HepG2 (cell line): ENCODE results near the gene NCKIPSD. TPM values are rescaled to one million over a fixed set of nuclear protein-coding genes. Genes with fewer than 3 reads are reported as not detected.

Experiments
- ATAC-seq: fragments of 200-7000 bp; cut with Tn5 transposase; 3 replicates; pipeline ENCODE4 v1.9.1; 2020; ENCODE audit warnings: mild to moderate bottlenecking, moderate library complexity
- BruUV-seq: library from RNA; stranded (reverse); fragments of 400-500 nt; replicated peaks from 2 replicates; lab custom pipeline; 2021; lab: Mats Ljungman, UMichigan
- CTCF ChIA-PET: fragments of 300-600 bp; formaldehyde crosslinking; extraction: SDS; loops from one replicate; lab custom pipeline; 2021; ENCODE audit warnings: low total read pairs, inconsistent platforms, low intra/inter-chr PET ratio; lab: Yijun Ruan, JAX
- POLR2A ChIA-PET: fragments of 350-600 bp; sonication (Branson Sonifier 250); formaldehyde crosslinking; loops from one replicate; lab custom pipeline; 2020; ENCODE audit warnings: antibody characterized with exemption, inconsistent platforms; lab: Yijun Ruan, JAX
- DNase-seq: peaks from one replicate; pipeline ENCODE4 v3.0.0-alpha.2; 2015; ENCODE audit warnings: low spot score
- FAIRE-seq: peaks from 3 replicates; lab custom pipeline; 2011; peaks lifted over from hg19 to GRCh38; lab: Jason Lieb, UNC
- H2AFZ ChIP-seq: one replicate; pipeline ENCODE4 v1.6.1; 2011; ENCODE audit warnings: low read length, inconsistent platforms
- H3K27ac ChIP-seq: fragments of 300-600 bp; 3 replicates; pipeline ENCODE4 v1.8.0; 2011; ENCODE audit warnings: mixed run types, mild to moderate bottlenecking, mixed read lengths, low read length, inconsistent platforms; ENCODE audit not compliant: insufficient read depth; ENCODE audit errors: extremely low read length
- H3K27me3 ChIP-seq, 2 experiments: fragments of 200-600 bp in 1 of 2; 2 replicates in 1 of 2; 3 replicates in 1 of 2; pipeline versions ENCODE4 v1.6.0 to v1.8.0; 2011; ENCODE audit warnings: low read length in 2 of 2, mild to moderate bottlenecking in 2 of 2, moderate library complexity in 2 of 2, inconsistent platforms in 1 of 2; ENCODE audit not compliant: insufficient read depth in 2 of 2, control insufficient read depth in 1 of 2
- H3K36me3 ChIP-seq, 2 experiments: fragments of 200-600 bp in 1 of 2; replicated peaks in 1 of 2; 2 replicates in 1 of 2; 3 replicates in 1 of 2; pipeline versions ENCODE4 v1.5.1 to v1.8.0; 2011; ENCODE audit warnings: low read length in 2 of 2, inconsistent platforms in 1 of 2; ENCODE audit not compliant: insufficient read depth in 2 of 2, control insufficient read depth in 1 of 2
- H3K4me1 ChIP-seq: 2 replicates; pipeline ENCODE4 v1.5.1; 2012; ENCODE audit warnings: low read length, inconsistent platforms; ENCODE audit not compliant: insufficient read depth
- H3K4me2 ChIP-seq: 2 replicates; pipeline ENCODE4 v1.6.0; 2011; ENCODE audit warnings: low read depth, low read length, inconsistent platforms
- H3K4me3 ChIP-seq, 3 experiments: fragments of 200-600 bp in 1 of 3; sonication (generic), shearing (Covaris generic) in 1 of 3; replicated peaks in 1 of 3; 2 replicates each; pipeline ENCODE4 v1.5.1; 2011 to 2016; ENCODE audit warnings: low read length in 3 of 3, inconsistent platforms in 2 of 3, low read depth in 2 of 3, mild to moderate bottlenecking in 2 of 3, control low read depth in 1 of 3, mixed read lengths in 1 of 3; ENCODE audit not compliant: insufficient read depth in 1 of 3
- H3K79me2 ChIP-seq: one replicate; pipeline ENCODE4 v1.6.1; 2011; ENCODE audit warnings: low read length, inconsistent platforms; ENCODE audit not compliant: insufficient read depth
- H3K9ac ChIP-seq: 2 replicates; pipeline ENCODE4 v1.6.0; 2011; ENCODE audit warnings: mild to moderate bottlenecking, low read depth, low read length, inconsistent platforms; ENCODE audit not compliant: insufficient read depth
- H3K9me3 ChIP-seq: 2 replicates; pipeline ENCODE4 v1.5.1; 2012; ENCODE audit warnings: mild to moderate bottlenecking, low read length
- H4K20me1 ChIP-seq: 2 replicates; pipeline ENCODE4 v1.6.0; 2011; ENCODE audit warnings: inconsistent platforms, mild to moderate bottlenecking, low read length, moderate library complexity; ENCODE audit not compliant: insufficient read depth
- GZF1 ChIP-seq: sonication (generic); formaldehyde crosslinking; IDR thresholded peaks from 2 replicates; pipeline ENCODE4 v1.5.1; 2020; ENCODE audit warnings: mild to moderate bottlenecking, missing genetic modification reagents
- HOXA7 ChIP-seq: sonication (generic); formaldehyde crosslinking; IDR thresholded peaks from 2 replicates; pipeline ENCODE4 v1.8.1; 2022; ENCODE audit warnings: mild to moderate bottlenecking, missing genetic modification reagents, moderate library complexity
- KDM1A ChIP-seq: IDR thresholded peaks from 2 replicates; pipeline ENCODE4 v1.6.1; 2016; ENCODE audit warnings: missing compliant biosample characterization
- NAIF1 ChIP-seq: sonication (generic); formaldehyde crosslinking; IDR thresholded peaks from 2 replicates; pipeline ENCODE4 v1.5.0; 2020; ENCODE audit warnings: mild to moderate bottlenecking, missing genetic modification reagents, borderline replicate concordance
- NFKB2 ChIP-seq: sonication (generic); formaldehyde crosslinking; IDR thresholded peaks from 2 replicates; pipeline ENCODE4 v1.4.0; 2020; ENCODE audit warnings: missing genetic modification reagents, borderline replicate concordance
- PAWR ChIP-seq: sonication (generic); formaldehyde crosslinking; IDR thresholded peaks from 2 replicates; pipeline ENCODE4 v1.4.0; 2020; ENCODE audit warnings: missing genetic modification reagents, mild to moderate bottlenecking, borderline replicate concordance
- RFX3 ChIP-seq: IDR thresholded peaks from 2 replicates; pipeline ENCODE4 v1.6.1; 2016; ENCODE audit warnings: missing biosample characterization, missing genetic modification reagents
- SAP130 ChIP-seq: IDR thresholded peaks from 2 replicates; pipeline ENCODE4 v1.6.1; 2016; ENCODE audit warnings: low read depth
- TEAD3 ChIP-seq: optimal IDR thresholded peaks from 2 replicates; pipeline ENCODE3; 2016; ENCODE audit warnings: borderline replicate concordance
- TMF1 ChIP-seq: sonication (generic); formaldehyde crosslinking; IDR thresholded peaks from 2 replicates; pipeline ENCODE4 v1.8.1; 2022; ENCODE audit warnings: low read depth, missing genetic modification reagents
- ZNF296 ChIP-seq: sonication (generic); formaldehyde crosslinking; conservative IDR thresholded peaks from 2 replicates; pipeline ENCODE4 v1.5.0; 2020; ENCODE audit warnings: mild to moderate bottlenecking, missing genetic modification reagents
- ZNF619 ChIP-seq: sonication (generic); formaldehyde crosslinking; IDR thresholded peaks from 2 replicates; pipeline ENCODE4 v1.4.0; 2020; ENCODE audit warnings: mild to moderate bottlenecking, missing genetic modification reagents
- ZNF670 ChIP-seq: sonication (generic); formaldehyde crosslinking; IDR thresholded peaks from 2 replicates; pipeline ENCODE4 v1.8.0; 2022; ENCODE audit warnings: mild to moderate bottlenecking, missing genetic modification reagents, borderline replicate concordance
- ZNF724P ChIP-seq: sonication (generic); formaldehyde crosslinking; IDR thresholded peaks from 2 replicates; pipeline ENCODE4 v1.8.0; 2022; ENCODE audit warnings: missing genetic modification reagents, borderline replicate concordance
- in situ Hi-C: cut with HindIII; loops from 2 replicates; pipeline ENCODE4 v1.10.0; 2017; ENCODE audit warnings: low pct_unique_long_range_greater_than_20kb; ENCODE audit not compliant: extremely low pct_ligation_motif_present
- intact Hi-C: fragments of 100-400 bp; cut with micrococcal nuclease; formaldehyde crosslinking; loops from one replicate; pipeline ENCODE4 v1.10.0; 2022; ENCODE audit not compliant: unreplicated experiment
- polyA plus RNA-seq, 8 experiments: library from polyadenylated mRNA; depleted of rRNA in 3 of 8; stranded (reverse) in 7 of 8; unstranded in 1 of 8; fragments of >200 nt; fragmentation: Illumina TruSeq in 4 of 8; extraction: Trizol in 4 of 8; gene quantifications; 2 replicates each; pipeline versions ENCODE4 v1.2.1 to v1.2.3, GENCODE V29; 2011 to 2016; ENCODE audit warnings: low read depth in 4 of 8, missing spikeins in 1 of 8, mixed read lengths in 1 of 8; ENCODE audit not compliant: insufficient read depth in 1 of 8
- total RNA-seq, 5 experiments: library from RNA; depleted of rRNA; stranded (reverse); fragments of >200 nt; fragmentation: Illumina TruSeq; extraction: Trizol; gene quantifications; 2 replicates each; pipeline ENCODE4 v1.2.3, GENCODE V29; 2016; ENCODE audit warnings: low read depth in 1 of 5
- TF ChIP-seq, protein P1 (sequence below): sonication (generic); formaldehyde crosslinking; IDR thresholded peaks from 2 replicates; pipeline ENCODE4 v1.4.0; 2020; ENCODE audit warnings: missing genetic modification reagents; ENCODE audit errors: not compliant biosample characterization
- TF ChIP-seq, protein P2 (sequence below): sonication (generic); formaldehyde crosslinking; IDR thresholded peaks from 2 replicates; pipeline ENCODE4 v1.4.0; 2020; ENCODE audit warnings: missing genetic modification reagents
- TF ChIP-seq, protein P3 (sequence below): sonication (generic); formaldehyde crosslinking; IDR thresholded peaks from 2 replicates; pipeline ENCODE4 v1.4.0; 2020; ENCODE audit warnings: missing genetic modification reagents, borderline replicate concordance
- TF ChIP-seq, protein P4 (sequence below): sonication (generic); formaldehyde crosslinking; IDR thresholded peaks from 2 replicates; pipeline ENCODE4 v1.4.0; 2020; ENCODE audit warnings: missing genetic modification reagents, low read depth, mild to moderate bottlenecking, borderline replicate concordance

NCKIPSD gene
- total and polyA plus RNA-seq, 2 of the 13 experiments (the other 11 are each of a cell fraction or from before 2014, with no cell fraction given), result 13.5 to 35.2 TPM

DNA sequence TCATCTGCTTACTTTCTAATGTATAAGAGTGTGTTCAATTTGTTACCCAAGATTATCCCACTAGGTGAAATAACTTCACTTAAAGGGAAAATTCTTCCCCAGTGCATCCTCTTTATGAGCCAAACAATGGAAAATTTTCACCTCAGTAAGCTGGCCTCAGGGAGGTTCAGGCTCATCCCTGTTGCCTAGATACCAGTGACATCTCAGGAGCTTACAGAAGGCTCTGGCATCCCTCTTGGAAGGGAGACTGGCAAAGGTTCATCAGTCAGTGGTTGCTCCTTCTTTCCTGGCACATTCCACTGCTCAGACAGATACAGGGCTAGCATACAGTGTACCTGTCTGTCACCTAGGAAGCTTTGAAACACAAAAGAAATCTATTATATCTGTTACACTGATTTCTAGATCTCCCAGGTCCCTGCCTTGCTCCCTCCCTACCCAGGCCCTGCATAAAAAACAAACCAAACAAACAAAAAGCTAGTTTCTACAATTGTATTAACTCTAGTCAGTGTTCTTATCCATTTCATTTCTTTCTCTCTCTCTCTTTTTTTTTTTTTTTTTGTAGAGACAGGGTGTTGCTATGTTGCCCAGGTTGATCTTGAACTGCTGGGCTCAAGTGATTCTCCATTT lies 29.6 kb upstream of the NCKIPSD start:
- intact Hi-C loops (no loop called here), in situ Hi-C loops (no loop called here)
- peaks cover 8 to 22% of the 10 kb centered on the region in 2 experiments for H3K36me3 ChIP-seq
- H3K9ac ChIP-seq, result peak overlapping the region; percentile 100
- H3K9me3 ChIP-seq, result no peaks in the 10 kb centered on the region
- peaks cover 43% of the 10 kb centered on the region for H4K20me1 ChIP-seq
- H3K27ac ChIP-seq, result no peak overlapping the region
- H3K79me2 ChIP-seq, result peaks cover 66% of the 10 kb centered on the region
- FAIRE-seq, result no peak
- POLR2A ChIA-PET, result interaction anchor here (3.3 to 5.3 kb wide), 2 partner anchors 8 to 24 kb away, joined by 20 to 59 read pairs; no protein-coding TSS in a partner anchor
- no peak for DNase-seq
- H3K4me3 ChIP-seq, result peak overlapping the region; percentile 96 to 98 (median 97); a peak in 5 of 6 replicates
- peaks cover 63% of the 10 kb centered on the region for H3K4me1 ChIP-seq
- no peak for ATAC-seq
- CTCF ChIA-PET, result no interaction called here
- H3K4me2 ChIP-seq, result peak overlapping the region; percentile 75
- BruUV-seq, result no TSS peak
- H2AFZ ChIP-seq, result no peak overlapping the region
- no peaks in the 10 kb centered on the region; a peak in 1 of 5 replicates for H3K27me3 ChIP-seq
- no peak for TF ChIP-seq ZNF724P (CRISPR knock-in tag)
- TF ChIP-seq ZNF296 (CRISPR knock-in tag), result no peak
- TF ChIP-seq, protein P1, sequence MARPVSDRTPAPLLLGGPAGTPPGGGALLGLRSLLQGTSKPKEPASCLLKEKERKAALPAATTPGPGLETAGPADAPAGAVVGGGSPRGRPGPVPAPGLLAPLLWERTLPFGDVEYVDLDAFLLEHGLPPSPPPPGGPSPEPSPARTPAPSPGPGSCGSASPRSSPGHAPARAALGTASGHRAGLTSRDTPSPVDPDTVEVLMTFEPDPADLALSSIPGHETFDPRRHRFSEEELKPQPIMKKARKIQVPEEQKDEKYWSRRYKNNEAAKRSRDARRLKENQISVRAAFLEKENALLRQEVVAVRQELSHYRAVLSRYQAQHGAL (CRISPR knock-in tag), result no peak
- TF ChIP-seq ZNF619 (CRISPR knock-in tag), result no peak
- TF ChIP-seq KDM1A, result no peak
- TF ChIP-seq, protein P2, sequence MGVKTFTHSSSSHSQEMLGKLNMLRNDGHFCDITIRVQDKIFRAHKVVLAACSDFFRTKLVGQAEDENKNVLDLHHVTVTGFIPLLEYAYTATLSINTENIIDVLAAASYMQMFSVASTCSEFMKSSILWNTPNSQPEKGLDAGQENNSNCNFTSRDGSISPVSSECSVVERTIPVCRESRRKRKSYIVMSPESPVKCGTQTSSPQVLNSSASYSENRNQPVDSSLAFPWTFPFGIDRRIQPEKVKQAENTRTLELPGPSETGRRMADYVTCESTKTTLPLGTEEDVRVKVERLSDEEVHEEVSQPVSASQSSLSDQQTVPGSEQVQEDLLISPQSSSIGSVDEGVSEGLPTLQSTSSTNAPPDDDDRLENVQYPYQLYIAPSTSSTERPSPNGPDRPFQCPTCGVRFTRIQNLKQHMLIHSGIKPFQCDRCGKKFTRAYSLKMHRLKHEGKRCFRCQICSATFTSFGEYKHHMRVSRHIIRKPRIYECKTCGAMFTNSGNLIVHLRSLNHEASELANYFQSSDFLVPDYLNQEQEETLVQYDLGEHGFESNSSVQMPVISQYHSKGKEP (CRISPR knock-in tag), result no peak
- no peak for TF ChIP-seq GZF1 (CRISPR knock-in tag)
- no peak for TF ChIP-seq HOXA7
- TF ChIP-seq TMF1 (CRISPR knock-in tag), result no peak
- TF ChIP-seq PAWR (CRISPR knock-in tag), result no peak
- TF ChIP-seq, protein P3, sequence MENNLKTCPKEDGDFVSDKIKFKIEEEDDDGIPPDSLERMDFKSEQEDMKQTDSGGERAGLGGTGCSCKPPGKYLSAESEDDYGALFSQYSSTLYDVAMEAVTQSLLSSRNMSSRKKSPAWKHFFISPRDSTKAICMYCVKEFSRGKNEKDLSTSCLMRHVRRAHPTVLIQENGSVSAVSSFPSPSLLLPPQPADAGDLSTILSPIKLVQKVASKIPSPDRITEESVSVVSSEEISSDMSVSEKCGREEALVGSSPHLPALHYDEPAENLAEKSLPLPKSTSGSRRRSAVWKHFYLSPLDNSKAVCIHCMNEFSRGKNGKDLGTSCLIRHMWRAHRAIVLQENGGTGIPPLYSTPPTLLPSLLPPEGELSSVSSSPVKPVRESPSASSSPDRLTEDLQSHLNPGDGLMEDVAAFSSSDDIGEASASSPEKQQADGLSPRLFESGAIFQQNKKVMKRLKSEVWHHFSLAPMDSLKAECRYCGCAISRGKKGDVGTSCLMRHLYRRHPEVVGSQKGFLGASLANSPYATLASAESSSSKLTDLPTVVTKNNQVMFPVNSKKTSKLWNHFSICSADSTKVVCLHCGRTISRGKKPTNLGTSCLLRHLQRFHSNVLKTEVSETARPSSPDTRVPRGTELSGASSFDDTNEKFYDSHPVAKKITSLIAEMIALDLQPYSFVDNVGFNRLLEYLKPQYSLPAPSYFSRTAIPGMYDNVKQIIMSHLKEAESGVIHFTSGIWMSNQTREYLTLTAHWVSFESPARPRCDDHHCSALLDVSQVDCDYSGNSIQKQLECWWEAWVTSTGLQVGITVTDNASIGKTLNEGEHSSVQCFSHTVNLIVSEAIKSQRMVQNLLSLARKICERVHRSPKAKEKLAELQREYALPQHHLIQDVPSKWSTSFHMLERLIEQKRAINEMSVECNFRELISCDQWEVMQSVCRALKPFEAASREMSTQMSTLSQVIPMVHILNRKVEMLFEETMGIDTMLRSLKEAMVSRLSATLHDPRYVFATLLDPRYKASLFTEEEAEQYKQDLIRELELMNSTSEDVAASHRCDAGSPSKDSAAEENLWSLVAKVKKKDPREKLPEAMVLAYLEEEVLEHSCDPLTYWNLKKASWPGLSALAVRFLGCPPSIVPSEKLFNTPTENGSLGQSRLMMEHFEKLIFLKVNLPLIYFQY, result no peak
- peak; percentile 11 for TF ChIP-seq TEAD3 (CRISPR knock-in tag)
- no peak for TF ChIP-seq NAIF1 (CRISPR knock-in tag)
- 0 out of 2 replicates have a peak, but pooled peaks have one; percentile 19 for TF ChIP-seq SAP130 (CRISPR knock-in tag)
- no peak for TF ChIP-seq NFKB2 (CRISPR knock-in tag)
- TF ChIP-seq, protein P4, sequence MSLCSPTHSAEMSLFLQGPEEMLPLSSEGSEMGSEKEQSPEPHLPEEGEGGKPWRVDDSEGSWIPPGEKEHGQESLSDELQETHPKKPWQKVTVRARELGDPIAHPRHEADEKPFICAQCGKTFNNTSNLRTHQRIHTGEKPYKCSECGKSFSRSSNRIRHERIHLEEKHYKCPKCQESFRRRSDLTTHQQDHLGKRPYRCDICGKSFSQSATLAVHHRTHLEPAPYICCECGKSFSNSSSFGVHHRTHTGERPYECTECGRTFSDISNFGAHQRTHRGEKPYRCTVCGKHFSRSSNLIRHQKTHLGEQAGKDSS, result no peak
- peak; percentile 61 for TF ChIP-seq RFX3
- TF ChIP-seq ZNF670, result no peak
